HG03097 (cell line): Measurements from ENCODE around the gene SFMBT2.
"Not testable (repeated sequence)": the region's sequence is repeated elsewhere in the genome, so short reads cannot be mapped to it uniquely, and the experiment has no call there.

Experiments used
- ATAC-seq: cut with Tn5 transposase; IDR thresholded peaks from one replicate; pipeline ENCODE4 v1.9.1; 2021; ENCODE audit not compliant: unreplicated experiment, low FRiP score

Gene SFMBT2

DNA sequence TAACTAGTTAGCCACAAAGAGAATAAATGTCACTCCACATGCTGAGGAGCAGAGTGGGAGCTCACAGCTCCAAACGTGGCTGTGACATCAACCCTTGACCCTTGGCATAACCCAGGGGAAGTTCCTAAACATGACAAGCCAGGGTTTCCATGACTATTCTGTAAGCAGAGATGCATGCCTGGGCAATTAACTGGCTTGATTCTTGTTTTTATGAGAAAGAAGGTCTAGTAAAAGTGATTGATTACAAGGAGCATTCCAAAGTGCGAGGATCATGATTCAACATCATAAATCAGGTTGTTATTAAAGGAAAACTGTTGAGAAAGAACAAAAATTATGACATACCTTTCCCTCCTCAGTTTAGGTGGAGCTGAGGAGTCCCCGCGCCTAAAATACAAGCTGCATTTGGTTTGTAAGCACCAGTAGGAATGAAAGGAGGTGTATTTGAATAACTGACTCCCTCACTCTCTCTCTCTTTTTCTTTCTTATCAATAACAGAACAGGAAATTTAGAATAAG, 108.4 kb downstream of the SFMBT2 start:
- ATAC-seq: no peak

DNA sequence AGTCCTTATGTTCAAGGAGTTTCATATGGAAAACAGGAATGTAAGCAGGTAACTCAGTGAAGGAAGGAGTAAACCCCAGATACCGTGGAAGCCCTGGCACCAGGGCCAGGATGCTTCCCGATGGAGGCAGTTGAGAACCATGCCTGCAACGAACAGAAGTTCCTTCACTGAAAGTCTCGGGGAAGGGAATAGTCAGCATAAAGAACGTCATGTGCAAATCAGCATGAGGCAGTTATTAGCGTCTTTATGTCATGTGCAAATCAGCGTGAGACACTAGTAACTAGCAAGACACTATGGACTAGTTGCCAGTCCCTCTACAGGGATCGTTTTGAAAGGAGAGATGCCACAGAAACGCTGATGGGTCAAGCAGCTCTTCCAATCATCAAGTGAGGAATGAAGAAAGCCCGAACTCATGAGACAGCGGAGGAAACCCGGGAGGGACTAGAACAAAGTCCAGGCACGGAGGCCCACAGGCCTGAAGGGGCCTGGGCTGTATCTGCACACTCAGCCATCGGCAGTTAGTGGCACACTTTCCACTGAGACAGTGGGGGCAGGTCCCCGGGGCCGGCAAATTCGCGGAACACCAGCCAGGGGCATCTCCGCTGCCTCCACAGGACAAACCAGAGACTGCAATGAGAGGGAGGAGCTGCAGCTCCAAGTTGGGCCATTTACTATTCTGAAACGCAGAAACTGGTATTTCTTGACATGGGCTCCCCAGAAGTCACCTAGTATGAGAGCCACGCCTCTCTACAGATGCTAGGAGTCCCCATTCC, 109.6 kb downstream of the SFMBT2 start:
- no peak for ATAC-seq

DNA sequence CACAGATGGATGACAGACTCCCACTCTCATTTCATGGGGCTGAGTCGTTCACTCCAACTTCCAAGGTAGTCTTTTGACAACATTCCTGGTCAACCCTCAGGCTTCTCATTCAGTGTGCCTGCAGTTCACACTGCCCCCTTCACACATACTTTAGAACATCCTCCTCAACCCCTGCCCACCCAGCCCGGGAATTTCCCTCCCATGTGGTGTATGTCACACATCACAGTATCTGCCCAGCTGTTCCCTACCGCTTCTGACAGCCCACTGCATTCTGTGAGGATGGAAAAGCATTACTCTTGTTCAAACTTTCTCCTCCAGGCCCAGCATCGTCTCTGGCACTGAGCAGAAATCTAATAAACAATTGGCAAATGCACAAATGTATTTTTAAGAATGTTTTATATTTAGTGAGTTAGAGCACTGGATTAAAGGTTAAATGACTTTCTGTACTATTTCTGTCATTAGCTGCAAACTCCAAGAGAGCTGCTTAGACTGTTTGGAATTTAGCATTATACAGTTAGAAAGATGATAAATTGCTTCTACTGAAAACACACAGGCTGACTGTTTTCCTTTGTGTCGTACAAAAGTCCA, 110.4 kb downstream of the SFMBT2 start:
- no peak for ATAC-seq

DNA sequence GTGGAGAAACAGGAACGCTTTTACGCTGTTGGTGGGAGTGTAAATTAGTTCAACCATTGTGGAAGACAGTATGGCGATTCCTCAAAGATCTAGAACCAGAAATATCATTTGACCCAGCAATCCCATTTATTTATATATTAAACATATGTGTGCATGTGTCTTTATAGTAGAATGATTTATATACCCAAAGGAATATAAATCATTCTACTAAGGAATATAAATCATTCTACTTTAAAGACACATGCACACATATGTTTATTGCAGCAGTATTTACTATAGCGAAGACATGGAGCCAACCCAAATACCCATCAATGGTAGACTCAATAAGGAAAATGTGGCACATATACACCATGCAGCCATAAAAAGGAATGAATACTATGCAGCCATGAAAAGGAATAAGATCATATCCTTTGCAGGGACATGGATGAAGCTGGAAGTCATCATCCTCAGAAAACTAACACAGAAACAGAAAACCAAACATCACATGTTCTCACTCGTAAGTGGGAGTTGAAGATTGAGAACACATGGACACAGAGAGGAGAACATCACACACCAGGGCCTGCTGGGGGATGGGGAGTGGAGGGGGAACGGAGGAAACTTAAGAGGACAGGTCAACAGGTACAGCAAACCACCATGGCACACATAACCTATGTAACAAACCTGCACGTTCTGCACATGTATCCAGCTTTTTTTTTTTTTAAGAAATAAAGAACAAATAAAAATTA, 111.1 kb downstream of the SFMBT2 start:
- not testable (repeated sequence) for ATAC-seq

DNA sequence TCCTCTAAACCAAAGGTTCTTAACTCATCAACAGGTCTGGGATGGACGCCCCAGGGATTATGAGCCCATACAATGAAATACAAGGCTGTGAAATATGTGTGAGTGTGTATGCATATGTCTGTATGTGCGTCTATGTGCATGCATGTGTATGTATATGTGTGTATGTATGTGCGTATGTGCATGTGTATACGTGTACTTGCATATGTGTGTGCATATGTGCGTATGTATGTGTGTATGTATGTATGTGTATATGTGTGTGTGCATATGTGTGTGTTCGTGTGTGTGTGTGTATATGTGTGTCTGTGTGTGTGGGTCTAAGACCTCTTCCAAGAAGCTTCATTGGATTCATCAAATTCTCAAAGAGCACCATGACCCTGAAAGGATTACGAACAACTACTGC, 112.3 kb downstream of the SFMBT2 start:
- ATAC-seq: no peak

DNA sequence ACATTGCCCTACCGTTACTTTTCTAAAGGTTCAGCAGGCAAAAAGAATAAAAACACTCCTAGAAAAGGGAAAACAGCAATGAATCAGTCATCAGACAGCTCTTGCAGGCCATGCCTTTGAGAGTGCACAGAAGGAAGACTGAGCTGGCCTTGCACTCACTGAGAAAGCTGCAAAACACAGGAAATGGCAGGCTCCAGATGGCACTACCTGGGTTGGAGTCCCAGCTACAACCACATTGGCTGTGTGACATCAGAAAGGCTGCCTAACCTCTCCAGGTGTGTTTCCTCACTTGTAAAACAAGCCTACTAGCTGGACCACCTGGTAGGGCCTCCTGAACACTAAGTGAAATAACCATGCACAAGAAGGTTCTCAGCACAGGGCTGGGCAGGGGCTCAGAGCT, 113.7 kb downstream of the SFMBT2 start:
- ATAC-seq: no peak

DNA sequence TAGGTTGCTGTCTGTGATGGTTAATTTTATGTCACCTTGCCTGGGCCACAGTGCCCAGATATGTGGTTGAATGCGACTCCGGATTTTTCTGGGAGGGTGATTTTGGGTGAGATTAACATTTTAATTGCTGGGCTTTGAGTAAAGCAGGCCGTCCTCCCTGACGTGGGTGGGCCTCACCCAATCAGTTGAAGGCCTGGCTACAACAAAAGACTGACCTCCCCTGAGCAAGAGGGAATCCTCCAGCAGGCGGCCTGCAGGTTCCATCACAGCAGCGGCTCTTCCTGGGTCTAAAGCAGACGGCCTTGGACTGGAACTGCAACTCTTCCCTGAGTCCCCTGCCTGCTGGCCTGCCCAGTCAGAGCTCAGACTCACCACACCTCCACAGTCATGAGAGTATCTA, 114.2 kb downstream of the SFMBT2 start:
- no peak for ATAC-seq

DNA sequence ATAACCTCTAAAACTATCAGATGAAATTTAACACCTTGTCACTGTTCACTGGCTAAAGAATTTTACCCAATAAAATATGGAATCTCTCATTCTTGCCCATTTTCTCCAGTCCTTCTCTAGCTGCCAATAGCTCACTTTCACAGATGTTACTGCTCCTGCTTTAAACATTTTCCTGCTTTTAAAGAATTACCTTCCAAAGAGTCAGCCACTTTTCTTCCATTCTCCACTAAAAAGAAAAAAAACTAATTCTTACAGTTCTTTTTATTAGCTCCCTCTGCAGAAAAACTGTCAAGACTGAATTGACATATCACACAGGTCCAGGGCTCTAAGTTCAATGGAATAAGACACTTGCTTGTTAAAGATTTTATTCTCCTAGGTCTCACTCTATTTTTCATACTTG, 114.8 kb downstream of the SFMBT2 start:
- no peak for ATAC-seq

DNA sequence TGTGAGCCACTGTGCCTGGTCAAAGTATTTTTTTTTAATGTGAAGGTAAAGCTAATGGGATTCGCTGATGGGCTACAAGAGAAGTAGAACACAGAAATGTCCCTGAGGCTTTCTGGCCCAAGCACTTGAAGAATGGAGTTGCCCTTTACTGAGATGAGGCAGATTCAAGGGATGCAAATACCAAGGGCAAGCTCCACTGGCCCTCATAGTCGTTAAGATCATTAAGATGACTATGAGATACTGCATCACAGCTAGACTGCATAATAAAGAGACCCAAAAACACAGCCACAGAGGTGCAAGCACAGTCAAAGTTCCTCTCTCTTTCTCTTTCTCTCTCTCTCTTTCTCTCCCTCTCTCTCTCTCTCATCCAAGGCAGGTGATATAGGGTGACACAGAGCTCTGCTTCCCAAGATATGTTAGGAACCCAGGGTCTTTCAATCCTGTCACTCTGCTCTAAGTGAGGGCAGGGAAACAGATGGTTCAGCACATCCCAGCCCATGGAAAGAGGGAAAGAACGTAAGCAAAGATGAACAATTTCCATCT, 117.4 kb downstream of the SFMBT2 start:
- no peak for ATAC-seq

DNA sequence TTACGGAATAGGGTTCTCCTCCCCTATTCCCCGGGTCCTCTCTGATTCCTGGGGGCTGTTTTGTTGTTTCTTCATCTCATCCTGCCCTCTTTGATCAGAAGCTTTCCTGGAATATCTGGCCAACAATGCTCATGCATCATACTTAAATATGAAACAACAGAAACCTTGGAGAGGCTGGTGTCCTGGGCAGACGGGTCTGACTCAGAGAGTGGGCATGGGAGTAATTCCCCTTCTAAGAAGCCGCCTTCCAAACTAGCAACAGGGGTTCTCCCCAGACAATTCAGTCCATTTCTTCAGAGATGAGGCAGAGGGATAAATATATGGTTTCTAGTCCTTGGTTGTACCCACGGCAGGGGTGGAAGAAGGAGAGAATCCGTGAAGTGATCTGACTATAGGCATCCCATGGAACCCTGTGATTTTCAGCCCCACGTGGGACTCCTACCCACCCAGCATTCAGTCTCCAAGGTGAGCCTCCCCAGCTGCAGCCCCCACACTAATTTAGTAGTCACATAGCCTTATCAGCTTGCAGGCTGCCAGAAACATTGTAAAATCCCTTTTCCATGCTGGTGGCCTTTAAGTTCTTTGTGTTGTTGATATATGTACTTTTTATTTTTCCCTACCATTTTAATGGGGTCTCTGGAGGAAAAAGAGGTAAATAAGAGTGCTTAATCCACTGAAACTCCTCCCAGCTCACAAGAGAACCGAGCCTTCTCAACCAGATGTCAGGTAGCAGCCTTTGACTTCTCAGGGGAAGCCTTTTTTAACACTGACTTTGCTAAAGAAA, 119.2 kb downstream of the SFMBT2 start:
- ATAC-seq: no peak

DNA sequence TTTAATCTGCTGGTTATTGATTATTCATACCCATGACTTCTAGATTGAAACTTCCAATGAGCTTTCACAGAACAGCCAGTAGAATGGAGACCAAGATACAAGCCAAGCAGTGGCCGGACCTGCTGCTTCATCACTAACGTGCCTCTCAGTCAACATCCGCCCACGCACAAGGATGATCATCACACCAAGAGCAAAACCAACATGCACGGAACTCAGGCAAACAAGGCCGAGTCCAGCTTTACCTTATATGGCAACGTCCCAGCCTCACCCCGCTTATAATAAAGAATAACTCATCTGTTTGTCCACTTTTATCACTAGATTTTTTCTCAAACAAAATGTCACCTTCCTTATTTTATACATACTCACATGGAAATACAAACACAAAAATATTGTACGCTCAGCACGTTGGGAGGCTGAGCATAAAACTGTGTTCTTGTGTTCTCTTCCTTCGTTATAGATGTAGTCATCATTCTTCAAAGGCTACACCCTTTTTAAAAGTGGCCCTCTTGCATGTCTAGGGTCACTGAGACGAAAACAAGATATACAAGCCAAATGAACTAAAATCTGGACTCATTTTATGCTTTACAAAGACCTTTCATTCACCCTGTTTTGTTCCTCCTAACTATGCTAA, 122.7 kb downstream of the SFMBT2 start:
- ATAC-seq: no peak

DNA sequence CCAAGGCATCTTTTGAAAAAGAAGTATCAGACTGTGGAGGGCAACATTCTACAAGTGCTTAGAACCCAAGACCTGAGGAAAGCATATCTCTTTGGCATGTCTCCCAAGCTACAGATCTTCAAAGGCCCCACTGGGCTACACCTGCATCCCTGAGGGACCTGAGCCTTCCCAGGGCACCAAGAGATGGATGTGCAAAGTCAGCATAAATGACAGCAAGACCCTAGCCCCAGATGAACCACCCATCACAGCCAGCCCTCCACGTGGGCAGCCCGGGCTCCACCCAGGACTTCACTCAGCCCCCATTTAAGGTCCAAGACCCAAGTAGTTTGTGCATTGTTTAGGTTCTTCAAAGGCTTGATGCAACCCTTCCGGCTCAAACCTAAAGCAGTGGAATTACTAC, 123.5 kb downstream of the SFMBT2 start:
- no peak for ATAC-seq

DNA sequence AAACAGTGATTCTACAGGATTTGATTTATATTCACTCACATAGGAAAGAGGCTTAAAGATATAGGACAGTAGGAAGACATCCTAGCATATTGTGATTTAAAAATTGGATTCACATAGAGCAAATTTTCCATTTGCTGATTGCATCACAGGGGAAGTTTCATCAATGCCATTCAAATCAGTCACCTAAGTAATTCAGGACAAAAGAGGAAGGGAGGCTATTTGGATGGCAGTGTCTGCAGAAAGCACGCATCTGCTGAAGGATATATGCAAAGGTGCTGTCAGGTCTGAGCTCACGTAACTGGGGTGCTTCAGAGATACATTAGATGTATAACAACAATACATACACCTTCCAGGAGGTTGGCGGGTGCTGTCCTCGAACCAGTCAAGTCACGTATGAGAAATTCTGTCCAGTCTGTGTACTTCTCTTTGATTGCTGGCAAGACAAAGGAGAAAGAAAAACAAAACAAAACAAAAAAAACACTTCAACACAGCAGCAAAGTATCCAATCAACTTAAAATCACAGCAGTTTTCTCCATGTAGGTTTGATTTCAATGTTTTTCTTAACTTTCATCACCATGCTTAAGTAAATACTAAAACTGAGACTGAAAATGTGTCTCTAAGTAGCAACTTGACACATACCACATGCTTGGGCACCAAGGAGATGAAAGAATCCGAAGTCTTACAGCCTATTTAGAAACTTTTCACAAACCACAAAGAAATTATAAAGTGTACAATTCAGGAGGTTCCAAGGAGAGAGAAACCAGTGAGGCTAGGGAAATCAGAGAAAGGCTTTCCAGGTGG, 125.1 kb downstream of the SFMBT2 start:
- no peak for ATAC-seq

DNA sequence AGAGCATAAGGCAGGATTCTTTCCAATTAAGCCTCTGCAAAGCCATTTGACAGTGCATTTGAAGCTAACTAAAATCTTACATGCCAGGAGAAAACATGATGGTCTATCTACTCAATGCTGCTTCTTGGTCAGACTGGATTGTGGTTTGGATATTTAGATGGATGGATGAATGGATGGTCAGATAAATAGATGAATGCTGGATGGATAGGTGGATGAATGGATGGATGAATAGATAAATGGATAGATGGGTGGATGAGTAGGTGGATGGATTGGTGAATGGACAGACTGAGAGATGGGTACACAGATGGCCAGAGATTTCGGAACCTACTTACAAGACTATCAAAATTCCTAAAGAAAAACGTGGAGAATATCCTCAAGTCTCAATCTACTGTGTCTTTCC, 127.6 kb downstream of the SFMBT2 start:
- ATAC-seq: no peak

DNA sequence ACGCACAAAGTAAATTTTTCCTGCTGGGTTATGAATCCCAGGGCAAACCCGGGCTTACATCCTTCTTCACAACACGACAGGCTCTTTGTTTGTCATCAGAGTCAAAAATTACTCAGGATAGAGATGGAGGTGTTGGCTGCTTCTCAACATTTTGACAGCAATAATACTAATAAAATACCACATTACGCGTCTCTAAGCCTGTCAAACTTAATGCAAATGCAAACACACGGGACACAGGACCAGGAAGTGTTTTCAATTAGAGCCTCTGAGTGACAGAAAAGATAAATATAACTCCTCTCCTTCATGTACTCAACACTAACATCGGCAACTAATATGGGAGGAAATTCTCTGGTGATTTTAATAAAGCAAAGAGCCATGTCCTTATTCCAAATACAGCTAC, 128.4 kb downstream of the SFMBT2 start:
- ATAC-seq: no peak

DNA sequence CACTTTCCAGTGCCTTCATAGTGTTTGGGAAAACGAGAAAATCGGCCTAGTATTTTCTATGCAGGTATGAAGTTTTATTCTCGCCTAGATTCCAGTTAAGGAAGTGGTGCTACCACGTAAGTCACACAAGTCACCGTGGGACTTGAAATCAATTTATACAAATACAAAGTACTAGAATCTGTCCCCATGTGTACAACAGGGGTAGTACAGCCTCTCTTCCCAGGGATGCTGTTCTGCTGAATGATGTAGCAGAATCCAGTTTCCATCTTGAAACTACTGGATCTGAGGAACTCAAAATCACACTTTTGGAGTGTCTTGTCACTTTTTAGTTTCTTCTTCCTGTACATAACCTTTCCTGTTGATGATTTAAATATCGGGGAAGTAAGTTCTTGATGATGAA, 129.4 kb downstream of the SFMBT2 start:
- ATAC-seq: no peak

DNA sequence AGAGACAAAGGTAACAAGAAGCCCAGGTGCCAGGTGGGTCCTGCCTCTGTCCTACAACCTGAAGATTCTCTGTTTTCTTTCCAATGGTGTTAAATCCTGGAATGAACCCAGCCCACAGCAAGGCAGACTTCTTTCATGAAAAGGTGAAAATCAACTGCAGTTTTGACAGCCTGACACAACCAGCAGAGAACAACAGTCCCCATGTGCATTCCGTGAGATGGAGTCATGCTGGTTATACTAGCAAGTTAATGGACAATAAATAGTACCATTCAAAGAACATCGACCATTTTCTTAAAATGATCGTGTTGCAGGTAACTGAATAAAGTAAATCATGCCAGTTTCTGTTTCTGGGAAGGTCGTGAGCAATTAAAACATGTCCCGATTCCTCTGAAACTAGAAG, 131.5 kb downstream of the SFMBT2 start:
- ATAC-seq: no peak

DNA sequence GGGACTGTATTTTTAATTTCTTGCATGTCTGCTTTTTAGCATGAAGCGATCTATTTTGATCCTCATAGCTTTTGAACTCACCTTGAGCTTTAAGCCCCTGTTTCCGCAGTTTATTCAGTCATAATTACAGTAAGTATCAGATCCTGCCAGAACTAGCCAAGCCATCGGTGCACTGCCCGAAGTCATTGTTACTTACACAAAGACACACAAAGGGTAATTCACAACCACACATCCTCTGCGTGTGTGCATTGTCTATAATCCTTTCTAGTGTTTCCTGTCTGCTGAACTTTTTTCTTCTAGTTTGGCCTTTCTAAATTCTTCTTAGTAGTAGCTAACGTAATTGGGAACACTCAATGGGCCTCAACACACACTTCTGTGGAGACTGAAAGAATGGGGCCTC, 133.0 kb downstream of the SFMBT2 start:
- ATAC-seq: no peak

DNA sequence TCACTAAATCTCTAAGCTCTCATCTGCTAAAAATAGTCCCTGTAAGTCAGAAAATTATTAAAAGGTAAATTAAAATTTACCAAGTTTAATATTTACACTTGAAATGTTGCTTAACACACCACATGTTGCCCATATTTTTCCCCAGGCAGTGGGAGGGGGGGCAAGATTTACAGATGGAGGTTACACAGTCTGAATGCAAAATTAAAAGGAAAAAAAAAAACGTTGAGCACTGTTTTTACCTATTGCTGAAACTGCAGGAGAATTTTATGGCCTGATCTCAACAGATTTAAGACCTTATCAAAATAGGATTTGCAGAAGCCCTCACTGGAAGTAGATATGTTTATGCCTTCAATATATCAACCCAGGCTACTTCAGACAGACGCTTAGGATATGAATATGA, 133.4 kb downstream of the SFMBT2 start:
- ATAC-seq: no peak
